ENCODE results near the gene GRID2. TPM values are rescaled to one million over a fixed set of nuclear protein-coding genes. Genes with fewer than 3 reads are reported as not detected.

The GRID2 gene
- total and polyA plus RNA-seq, 2 of the 4 experiments (the other 2 are of a cell fraction), result under 0.01 TPM; not detected in 1

DNA sequence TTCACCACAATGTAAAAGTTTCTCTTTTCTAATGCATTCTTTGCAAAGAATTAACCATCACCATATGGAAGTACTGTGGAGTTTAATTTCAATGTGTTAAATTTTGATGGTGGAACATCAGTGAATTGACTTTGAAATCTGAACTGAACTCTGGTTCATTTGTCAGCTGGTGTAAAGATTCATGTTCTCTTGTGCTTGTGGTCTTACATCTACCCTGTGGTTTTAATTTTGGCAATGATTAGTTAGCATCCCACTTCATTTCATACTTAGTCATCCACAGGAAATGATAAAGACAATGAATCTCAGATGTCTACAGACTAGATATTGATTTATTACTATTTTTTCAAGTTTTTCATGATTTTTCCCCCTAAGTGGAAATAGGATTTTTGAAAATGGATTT is 77.8 kb downstream of the GRID2 start:
- no peak for TF ChIP-seq POLR2A (IDR thresholded peaks at IDR 0.05; ENCODE audit: low read depth, low read length)
- TF ChIP-seq, protein P1, sequence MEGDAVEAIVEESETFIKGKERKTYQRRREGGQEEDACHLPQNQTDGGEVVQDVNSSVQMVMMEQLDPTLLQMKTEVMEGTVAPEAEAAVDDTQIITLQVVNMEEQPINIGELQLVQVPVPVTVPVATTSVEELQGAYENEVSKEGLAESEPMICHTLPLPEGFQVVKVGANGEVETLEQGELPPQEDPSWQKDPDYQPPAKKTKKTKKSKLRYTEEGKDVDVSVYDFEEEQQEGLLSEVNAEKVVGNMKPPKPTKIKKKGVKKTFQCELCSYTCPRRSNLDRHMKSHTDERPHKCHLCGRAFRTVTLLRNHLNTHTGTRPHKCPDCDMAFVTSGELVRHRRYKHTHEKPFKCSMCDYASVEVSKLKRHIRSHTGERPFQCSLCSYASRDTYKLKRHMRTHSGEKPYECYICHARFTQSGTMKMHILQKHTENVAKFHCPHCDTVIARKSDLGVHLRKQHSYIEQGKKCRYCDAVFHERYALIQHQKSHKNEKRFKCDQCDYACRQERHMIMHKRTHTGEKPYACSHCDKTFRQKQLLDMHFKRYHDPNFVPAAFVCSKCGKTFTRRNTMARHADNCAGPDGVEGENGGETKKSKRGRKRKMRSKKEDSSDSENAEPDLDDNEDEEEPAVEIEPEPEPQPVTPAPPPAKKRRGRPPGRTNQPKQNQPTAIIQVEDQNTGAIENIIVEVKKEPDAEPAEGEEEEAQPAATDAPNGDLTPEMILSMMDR (conservative IDR thresholded peaks at IDR 0.05; ENCODE audit: low read depth, low read length), result no peak
- TF ChIP-seq RFX5 (IDR thresholded peaks at IDR 0.05; ENCODE audit: low read depth, low read length), result no peak
- no peak for TF ChIP-seq NFE2L2 (IDR thresholded peaks at IDR 0.05; ENCODE audit: low read depth, low read length)
- TF ChIP-seq MXI1 (IDR thresholded peaks at IDR 0.05; ENCODE audit: borderline replicate concordance, low read depth, low read length), result no peak
- no peak for TF ChIP-seq MAZ (IDR thresholded peaks at IDR 0.05; ENCODE audit: borderline replicate concordance, low read depth, low read length)
- TF ChIP-seq, protein P2, sequence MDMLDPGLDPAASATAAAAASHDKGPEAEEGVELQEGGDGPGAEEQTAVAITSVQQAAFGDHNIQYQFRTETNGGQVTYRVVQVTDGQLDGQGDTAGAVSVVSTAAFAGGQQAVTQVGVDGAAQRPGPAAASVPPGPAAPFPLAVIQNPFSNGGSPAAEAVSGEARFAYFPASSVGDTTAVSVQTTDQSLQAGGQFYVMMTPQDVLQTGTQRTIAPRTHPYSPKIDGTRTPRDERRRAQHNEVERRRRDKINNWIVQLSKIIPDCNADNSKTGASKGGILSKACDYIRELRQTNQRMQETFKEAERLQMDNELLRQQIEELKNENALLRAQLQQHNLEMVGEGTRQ (IDR thresholded peaks at IDR 0.05; ENCODE audit: low read depth, low read length), result no peak
- no peak for TF ChIP-seq RCOR1 (IDR thresholded peaks at IDR 0.05; ENCODE audit: insufficient replicate concordance, low read length)
- TF ChIP-seq CHD1 (IDR thresholded peaks at IDR 0.05; ENCODE audit: low read depth, low read length), result no peak
- TF ChIP-seq BHLHE40 (IDR thresholded peaks at IDR 0.05; ENCODE audit: low read depth, low read length), result no peak
- no peak for TF ChIP-seq FOS (IDR thresholded peaks at IDR 0.05; ENCODE audit: low read depth, low read length)
- no peak for TF ChIP-seq RAD21 (IDR thresholded peaks at IDR 0.05; ENCODE audit: low read length)
- no peak for TF ChIP-seq MAFK (IDR thresholded peaks at IDR 0.05; ENCODE audit: low read depth, low read length)
- TF ChIP-seq, protein P3, sequence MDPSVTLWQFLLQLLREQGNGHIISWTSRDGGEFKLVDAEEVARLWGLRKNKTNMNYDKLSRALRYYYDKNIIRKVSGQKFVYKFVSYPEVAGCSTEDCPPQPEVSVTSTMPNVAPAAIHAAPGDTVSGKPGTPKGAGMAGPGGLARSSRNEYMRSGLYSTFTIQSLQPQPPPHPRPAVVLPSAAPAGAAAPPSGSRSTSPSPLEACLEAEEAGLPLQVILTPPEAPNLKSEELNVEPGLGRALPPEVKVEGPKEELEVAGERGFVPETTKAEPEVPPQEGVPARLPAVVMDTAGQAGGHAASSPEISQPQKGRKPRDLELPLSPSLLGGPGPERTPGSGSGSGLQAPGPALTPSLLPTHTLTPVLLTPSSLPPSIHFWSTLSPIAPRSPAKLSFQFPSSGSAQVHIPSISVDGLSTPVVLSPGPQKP (IDR thresholded peaks at IDR 0.05; ENCODE audit: borderline replicate concordance, low read depth, low read length), result no peak
- no peak for TF ChIP-seq SMC3 (IDR thresholded peaks at IDR 0.05; ENCODE audit: low read depth, low read length)
- no peak for ATAC-seq (ENCODE audit: low read depth)
- Histone ChIP-seq H2BK15ac (ENCODE audit: low read depth, low read length) (no peak overlapping the region), H3K27ac (ENCODE audit: insufficient read depth, low read length) (no peak overlapping the region), H4K5ac (ENCODE audit: low read depth, low read length) (no peak overlapping the region), H3K56ac (ENCODE audit: extremely low read depth, insufficient read depth, low read length) (no peak overlapping the region), H4K20me1 (ENCODE audit: insufficient read depth, low read length) (no peaks in the 10 kb centered on the region), H2AK5ac (ENCODE audit: low read depth, low read length) (no peak overlapping the region), H3K4ac (ENCODE audit: low read depth, low read length) (no peak overlapping the region), H3K9me3 (ENCODE audit: control insufficient read depth, insufficient read depth, low read length) (no peaks in the 10 kb centered on the region), H2BK120ac (ENCODE audit: low read depth, low read length) (no peak overlapping the region), H3K36me3 (ENCODE audit: control insufficient read depth, insufficient read depth, low read length) (no peaks in the 10 kb centered on the region), H4K91ac (ENCODE audit: insufficient read depth, low read depth, low read length) (no peak overlapping the region), H3K27me3 (ENCODE audit: control insufficient read depth, insufficient read depth, low read length) (no peaks in the 10 kb centered on the region), H2AK9ac (replicated peaks; ENCODE audit: low read depth, low read length, poor library complexity) (no peak overlapping the region), H4K8ac (ENCODE audit: low read depth in 2 of 2, low read length in 2 of 2) (no peak overlapping the region), H3K4me1 (ENCODE audit: control insufficient read depth, insufficient read depth, low read length) (no peaks in the 10 kb centered on the region), H3K23ac (ENCODE audit: low read depth, low read length) (no peak overlapping the region), H2BK5ac (ENCODE audit: low read depth, low read length, poor library complexity, severe bottlenecking) (no peak overlapping the region), H3K79me1 (ENCODE audit: low read depth in 1 of 2, low read length in 2 of 2) (no peaks in the 10 kb centered on the region), H2BK20ac (ENCODE audit: low read depth, low read length) (no peak overlapping the region), H3K4me2 (ENCODE audit: low read depth, low read length) (no peak overlapping the region), H3K14ac (replicated peaks; ENCODE audit: low read depth, low read length) (no peak overlapping the region), H2AFZ (replicated peaks; ENCODE audit: low read length, poor library complexity) (no peak overlapping the region), H3K9ac (ENCODE audit: low read depth, low read length) (no peak overlapping the region), H3K4me3 (ENCODE audit: insufficient read depth, low read depth, low read length) (no peak overlapping the region), H3K18ac (ENCODE audit: low read depth, low read length) (no peak overlapping the region), H3K9me1 (ENCODE audit: insufficient read depth, low read length) (no peaks in the 10 kb centered on the region)
- no TSS peak for BruUV-seq (replicated peaks)
- in situ Hi-C loops (cut with MboI; ENCODE audit: low sequenced_read_pairs) (loop anchor here (25.0 kb wide), 1 partner anchor 1969 kb away; no protein-coding TSS in a partner anchor), dilution Hi-C loops (cut with HindIII; ENCODE audit: low sequenced_read_pairs, unreplicated experiment) (no loop called here), intact Hi-C loops (cut with micrococcal nuclease) (no loop called here)
- POLR2A ChIA-PET (ENCODE audit: unreplicated experiment), result no interaction called here
- CTCF ChIA-PET, result no interaction called here
- no peak for DNase-seq
